Measurements from ENCODE around the gene FKBP14.
A peak's percentile ranks its signal among the peaks of the same experiment; 100 is the strongest.

The FKBP14 gene

GRCh38 chr7:30012757-30013156 lies 13.7 kb downstream of the FKBP14 start:
- no peak overlapping the region for H3K4me3 ChIP-seq (ENCODE audit: low read length)

GRCh38 chr7:30010021-30010420 lies 16.5 kb downstream of the FKBP14 start:
- Histone ChIP-seq H3K4me1 (ENCODE audit: insufficient read depth, low read length) (peaks cover 8% of the 10 kb centered on the region), H3K9me3 (ENCODE audit: insufficient read depth, low read depth, low read length) (no peaks in the 10 kb centered on the region), H3K27ac (ENCODE audit: low read length) (no peak overlapping the region), H3K4me3 (ENCODE audit: low read length) (no peak overlapping the region), H3K27me3 (ENCODE audit: insufficient read depth, low read length) (no peaks in the 10 kb centered on the region), H3K36me3 (ENCODE audit: insufficient read depth, low read depth, low read length) (peaks cover 22% of the 10 kb centered on the region), H3K9ac (ENCODE audit: low read depth, low read length) (no peak overlapping the region)

More at GRCh38 chr7:30012757-30013156, 13.7 kb downstream of the FKBP14 start:
- H3K36me3 ChIP-seq (ENCODE audit: insufficient read depth, low read depth, low read length): peaks cover 32% of the 10 kb centered on the region
- no peaks in the 10 kb centered on the region for H3K27me3 ChIP-seq (ENCODE audit: insufficient read depth, low read length)
- no peaks in the 10 kb centered on the region for H3K4me1 ChIP-seq (ENCODE audit: insufficient read depth, low read length)
- no peak overlapping the region for H3K9ac ChIP-seq (ENCODE audit: low read depth, low read length)
- H3K9me3 ChIP-seq (ENCODE audit: insufficient read depth, low read depth, low read length): no peaks in the 10 kb centered on the region
- H3K27ac ChIP-seq (ENCODE audit: low read length): no peak overlapping the region

- H3K36me3 ChIP-seq (ENCODE audit: insufficient read depth, low read depth, low read length): no peaks in the 10 kb centered on the region
- H3K9ac ChIP-seq (ENCODE audit: low read depth, low read length): no peak overlapping the region; the same call in 1 of the 2 replicates
- no peak overlapping the region; the same call in 1 of the 2 replicates for H3K4me3 ChIP-seq (ENCODE audit: low read length)
- no peaks in the 10 kb centered on the region for H3K9me3 ChIP-seq (ENCODE audit: insufficient read depth, low read depth, low read length)
- H3K27ac ChIP-seq (ENCODE audit: low read length): no peak overlapping the region
- H3K27me3 ChIP-seq (ENCODE audit: insufficient read depth, low read length): no peaks in the 10 kb centered on the region
- H3K4me1 ChIP-seq (ENCODE audit: insufficient read depth, low read length): peaks cover 14% of the 10 kb centered on the region
These were observed 21.0 kb downstream of the FKBP14 start for GRCh38 chr7:30005464-30005863.

- Histone ChIP-seq H3K9me3 (ENCODE audit: insufficient read depth, low read depth, low read length) (no peaks in the 10 kb centered on the region), H3K4me1 (ENCODE audit: insufficient read depth, low read length) (peaks cover 14% of the 10 kb centered on the region), H3K4me3 (ENCODE audit: low read length) (no peak overlapping the region), H3K27ac (ENCODE audit: low read length) (no peak overlapping the region), H3K36me3 (ENCODE audit: insufficient read depth, low read depth, low read length) (no peaks in the 10 kb centered on the region), H3K9ac (ENCODE audit: low read depth, low read length) (no peak overlapping the region), H3K27me3 (ENCODE audit: insufficient read depth, low read length) (no peaks in the 10 kb centered on the region)
These were observed 23.4 kb downstream of the FKBP14 start for GRCh38 chr7:30003098-30003497.

- Histone ChIP-seq H3K36me3 (ENCODE audit: insufficient read depth, low read depth, low read length) (no peaks in the 10 kb centered on the region), H3K4me3 (ENCODE audit: low read length) (no peak overlapping the region), H3K27me3 (ENCODE audit: insufficient read depth, low read length) (no peaks in the 10 kb centered on the region), H3K9me3 (ENCODE audit: insufficient read depth, low read depth, low read length) (no peaks in the 10 kb centered on the region), H3K4me1 (ENCODE audit: insufficient read depth, low read length) (peaks cover 14% of the 10 kb centered on the region), H3K9ac (ENCODE audit: low read depth, low read length) (no peak overlapping the region), H3K27ac (ENCODE audit: low read length) (no peak overlapping the region)
These were observed 24.5 kb downstream of the FKBP14 start for GRCh38 chr7:30001998-30002397.

GRCh38 chr7:29998489-29998888 lies 28.0 kb downstream of the FKBP14 start:
- peaks cover 6% of the 10 kb centered on the region; the same call in 1 of the 2 replicates for H3K4me1 ChIP-seq (ENCODE audit: insufficient read depth, low read length)
- H3K36me3 ChIP-seq (ENCODE audit: insufficient read depth, low read depth, low read length): no peaks in the 10 kb centered on the region
- H3K27me3 ChIP-seq (ENCODE audit: insufficient read depth, low read length): no peaks in the 10 kb centered on the region
- no peak overlapping the region for H3K4me3 ChIP-seq (ENCODE audit: low read length)
- H3K9ac ChIP-seq (ENCODE audit: low read depth, low read length): no peak overlapping the region
- peaks cover 15% of the 10 kb centered on the region; the same call in 1 of the 2 replicates for H3K9me3 ChIP-seq (ENCODE audit: insufficient read depth, low read depth, low read length)
- H3K27ac ChIP-seq (ENCODE audit: low read length): no peak overlapping the region

GRCh38 chr7:29996321-29996720 lies 30.2 kb downstream of the FKBP14 start:
- Histone ChIP-seq H3K36me3 (ENCODE audit: insufficient read depth, low read depth, low read length) (no peaks in the 10 kb centered on the region), H3K9me3 (ENCODE audit: insufficient read depth, low read depth, low read length) (peaks cover 26% of the 10 kb centered on the region; the same call in 1 of the 2 replicates), H3K27ac (ENCODE audit: low read length) (no peak overlapping the region), H3K9ac (ENCODE audit: low read depth, low read length) (no peak overlapping the region), H3K4me3 (ENCODE audit: low read length) (no peak overlapping the region), H3K27me3 (ENCODE audit: insufficient read depth, low read length) (no peaks in the 10 kb centered on the region; the same call in 1 of the 2 replicates), H3K4me1 (ENCODE audit: insufficient read depth, low read length) (no peaks in the 10 kb centered on the region)

- H3K4me3 ChIP-seq (ENCODE audit: low read length): no peak overlapping the region
- H3K27me3 ChIP-seq (ENCODE audit: insufficient read depth, low read length): no peaks in the 10 kb centered on the region; the same call in 1 of the 2 replicates
- H3K9ac ChIP-seq (ENCODE audit: low read depth, low read length): no peak overlapping the region
- H3K9me3 ChIP-seq (ENCODE audit: insufficient read depth, low read depth, low read length): peaks cover 26% of the 10 kb centered on the region; the same call in 1 of the 2 replicates
- H3K36me3 ChIP-seq (ENCODE audit: insufficient read depth, low read depth, low read length): no peaks in the 10 kb centered on the region
- no peaks in the 10 kb centered on the region for H3K4me1 ChIP-seq (ENCODE audit: insufficient read depth, low read length)
- no peak overlapping the region for H3K27ac ChIP-seq (ENCODE audit: low read length)
These were observed 30.9 kb downstream of the FKBP14 start for GRCh38 chr7:29995652-29996051.

GRCh38 chr7:29993140-29993539 lies 33.4 kb downstream of the FKBP14 start:
- Histone ChIP-seq H3K36me3 (ENCODE audit: insufficient read depth, low read depth, low read length) (no peaks in the 10 kb centered on the region), H3K27ac (ENCODE audit: low read length) (no peak overlapping the region), H3K4me1 (ENCODE audit: insufficient read depth, low read length) (no peaks in the 10 kb centered on the region; the same call in 1 of the 2 replicates), H3K4me3 (ENCODE audit: low read length) (no peak overlapping the region), H3K27me3 (ENCODE audit: insufficient read depth, low read length) (peaks cover 19% of the 10 kb centered on the region; the same call in 1 of the 2 replicates), H3K9me3 (ENCODE audit: insufficient read depth, low read depth, low read length) (peaks cover 26% of the 10 kb centered on the region; the same call in 1 of the 2 replicates), H3K9ac (ENCODE audit: low read depth, low read length) (no peak overlapping the region)

GRCh38 chr7:29991937-29992336 lies 34.6 kb downstream of the FKBP14 start:
- Histone ChIP-seq H3K4me1 (ENCODE audit: insufficient read depth, low read length) (no peaks in the 10 kb centered on the region; the same call in 1 of the 2 replicates), H3K27me3 (ENCODE audit: insufficient read depth, low read length) (peaks cover 22% of the 10 kb centered on the region; the same call in 1 of the 2 replicates), H3K9me3 (ENCODE audit: insufficient read depth, low read depth, low read length) (peaks cover 26% of the 10 kb centered on the region; the same call in 1 of the 2 replicates)

GRCh38 chr7:29990931-29991330 lies 35.6 kb downstream of the FKBP14 start:
- Histone ChIP-seq H3K27ac (ENCODE audit: low read length) (no peak overlapping the region), H3K36me3 (ENCODE audit: insufficient read depth, low read depth, low read length) (no peaks in the 10 kb centered on the region), H3K9me3 (ENCODE audit: insufficient read depth, low read depth, low read length) (peaks cover 18% of the 10 kb centered on the region; the same call in 1 of the 2 replicates), H3K4me3 (ENCODE audit: low read length) (no peak overlapping the region), H3K27me3 (ENCODE audit: insufficient read depth, low read length) (peaks cover 22% of the 10 kb centered on the region; the same call in 1 of the 2 replicates), H3K4me1 (ENCODE audit: insufficient read depth, low read length) (no peaks in the 10 kb centered on the region; the same call in 1 of the 2 replicates), H3K9ac (ENCODE audit: low read depth, low read length) (no peak overlapping the region)

More at GRCh38 chr7:29991937-29992336, 34.6 kb downstream of the FKBP14 start:
- H3K27ac ChIP-seq (ENCODE audit: low read length): no peak overlapping the region
- H3K4me3 ChIP-seq (ENCODE audit: low read length): no peak overlapping the region
- H3K9ac ChIP-seq (ENCODE audit: low read depth, low read length): no peak overlapping the region
- no peaks in the 10 kb centered on the region for H3K36me3 ChIP-seq (ENCODE audit: insufficient read depth, low read depth, low read length)

GRCh38 chr7:29989257-29989995 lies 37.1 kb downstream of the FKBP14 start, which contains the start of gene SCRN1:
TSS of gene SCRN1 (minus strand) at chr7:29989801. CDS start at chr7:29969067, 20,734 bp downstream.
- Histone ChIP-seq H3K27ac (ENCODE audit: low read length) (no peak within 1 kb of the TSS), H3K9ac (ENCODE audit: low read depth, low read length) (peak within 1 kb of the TSS; percentile 81), H3K4me1 (ENCODE audit: insufficient read depth, low read length) (no peaks in the 10 kb centered on the region; the same call in 1 of the 2 replicates), H3K27me3 (ENCODE audit: insufficient read depth, low read length) (peaks cover 22% of the 10 kb centered on the region; the same call in 1 of the 2 replicates), H3K36me3 (ENCODE audit: insufficient read depth, low read depth, low read length) (no peaks in the 10 kb centered on the region), H3K4me3 (ENCODE audit: low read length) (peak within 1 kb of the TSS; percentile 71), H3K9me3 (ENCODE audit: insufficient read depth, low read depth, low read length) (peaks cover 18% of the 10 kb centered on the region; the same call in 1 of the 2 replicates)

Data from iPS-20b (cell line).